ENCODE results near the gene SPEF1.

Gene SPEF1

GRCh38 chr20:3730803-3731672, 50.2 kb downstream of the SPEF1 start:
- H3K27ac ChIP-seq (ENCODE audit: low read depth, low read length), result no peak overlapping the region
- no peaks in the 10 kb centered on the region for H4K20me1 ChIP-seq (ENCODE audit: control insufficient read depth, insufficient read depth, low read depth, low read length)
- peaks cover 41% of the 10 kb centered on the region for H3K27me3 ChIP-seq (ENCODE audit: control insufficient read depth, low read length)
- no peaks in the 10 kb centered on the region for H3K36me3 ChIP-seq (ENCODE audit: control insufficient read depth, low read length)
- no peaks in the 10 kb centered on the region for H3K9me3 ChIP-seq (ENCODE audit: control insufficient read depth, insufficient read depth, low read length)
- no peaks in the 10 kb centered on the region for H3K79me2 ChIP-seq (ENCODE audit: control insufficient read depth, low read length)
- H3K4me2 ChIP-seq (ENCODE audit: low read length), result no peak overlapping the region
- no peaks in the 10 kb centered on the region for H3F3A ChIP-seq (ENCODE audit: control insufficient read depth, insufficient read depth)
- no peaks in the 10 kb centered on the region for H3K4me1 ChIP-seq (ENCODE audit: control insufficient read depth, low read length)
- no peaks in the 10 kb centered on the region for H3K9me2 ChIP-seq (replicated peaks; ENCODE audit: control insufficient read depth, low read length)
- no peak overlapping the region for H3K4me3 ChIP-seq (ENCODE audit: low read length)
- TF ChIP-seq EZH2phosphoT487 (IDR thresholded peaks at IDR 0.05; ENCODE audit: borderline replicate concordance, low read length) (no peak), CTCF (IDR thresholded peaks at IDR 0.05; ENCODE audit: low read depth, low read length, poor library complexity, severe bottlenecking) (no peak)

GRCh38 chr20:3729811-3730540, 51.3 kb downstream of the SPEF1 start:
- TF ChIP-seq EZH2phosphoT487 (IDR thresholded peaks at IDR 0.05; ENCODE audit: borderline replicate concordance, low read length), result no peak
- no peak for TF ChIP-seq CTCF (IDR thresholded peaks at IDR 0.05; ENCODE audit: low read depth, low read length, poor library complexity, severe bottlenecking)
- H3K27ac ChIP-seq (ENCODE audit: low read depth, low read length), result no peak overlapping the region
- H3F3A ChIP-seq (ENCODE audit: control insufficient read depth, insufficient read depth), result no peaks in the 10 kb centered on the region
- H4K20me1 ChIP-seq (ENCODE audit: control insufficient read depth, insufficient read depth, low read depth, low read length), result no peaks in the 10 kb centered on the region
- H3K27me3 ChIP-seq (ENCODE audit: control insufficient read depth, low read length), result peaks cover 42% of the 10 kb centered on the region
- no peaks in the 10 kb centered on the region for H3K4me1 ChIP-seq (ENCODE audit: control insufficient read depth, low read length)
- no peak overlapping the region for H3K4me2 ChIP-seq (ENCODE audit: low read length)
- H3K36me3 ChIP-seq (ENCODE audit: control insufficient read depth, low read length), result no peaks in the 10 kb centered on the region
- H3K79me2 ChIP-seq (ENCODE audit: control insufficient read depth, low read length), result no peaks in the 10 kb centered on the region
- no peak overlapping the region for H3K4me3 ChIP-seq (ENCODE audit: low read length)
- no peaks in the 10 kb centered on the region for H3K9me3 ChIP-seq (ENCODE audit: control insufficient read depth, insufficient read depth, low read length)
- no peaks in the 10 kb centered on the region for H3K9me2 ChIP-seq (replicated peaks; ENCODE audit: control insufficient read depth, low read length)

- H3K4me3 ChIP-seq (ENCODE audit: low read length), result no peak overlapping the region
- H3K4me2 ChIP-seq (ENCODE audit: low read length), result no peak overlapping the region
- no peaks in the 10 kb centered on the region for H3K9me3 ChIP-seq (ENCODE audit: control insufficient read depth, insufficient read depth, low read length)
- no peaks in the 10 kb centered on the region for H3K4me1 ChIP-seq (ENCODE audit: control insufficient read depth, low read length)
- no peaks in the 10 kb centered on the region for H3K9me2 ChIP-seq (replicated peaks; ENCODE audit: control insufficient read depth, low read length)
- no peaks in the 10 kb centered on the region for H3K36me3 ChIP-seq (ENCODE audit: control insufficient read depth, low read length)
- no peak overlapping the region for H3K27ac ChIP-seq (ENCODE audit: low read depth, low read length)
- H4K20me1 ChIP-seq (ENCODE audit: control insufficient read depth, insufficient read depth, low read depth, low read length), result no peaks in the 10 kb centered on the region
- no peaks in the 10 kb centered on the region for H3K79me2 ChIP-seq (ENCODE audit: control insufficient read depth, low read length)
- no peaks in the 10 kb centered on the region for H3F3A ChIP-seq (ENCODE audit: control insufficient read depth, insufficient read depth)
- H3K27me3 ChIP-seq (ENCODE audit: control insufficient read depth, low read length), result peaks cover 44% of the 10 kb centered on the region
- TF ChIP-seq EZH2phosphoT487 (IDR thresholded peaks at IDR 0.05; ENCODE audit: borderline replicate concordance, low read length) (no peak), CTCF (IDR thresholded peaks at IDR 0.05; ENCODE audit: low read depth, low read length, poor library complexity, severe bottlenecking) (no peak)
Measured at GRCh38 chr20:3729378-3729777, 51.9 kb downstream of the SPEF1 start.

Measured in DOHH2 (cell line).